Measurements from ENCODE around the gene NRG3. TPM values are rescaled to one million over a fixed set of nuclear protein-coding genes. Genes with fewer than 3 reads are reported as not detected.

NRG3 gene
- total and polyA plus RNA-seq, 2 of the 4 experiments (the other 2 are of a cell fraction) = not detected

DNA sequence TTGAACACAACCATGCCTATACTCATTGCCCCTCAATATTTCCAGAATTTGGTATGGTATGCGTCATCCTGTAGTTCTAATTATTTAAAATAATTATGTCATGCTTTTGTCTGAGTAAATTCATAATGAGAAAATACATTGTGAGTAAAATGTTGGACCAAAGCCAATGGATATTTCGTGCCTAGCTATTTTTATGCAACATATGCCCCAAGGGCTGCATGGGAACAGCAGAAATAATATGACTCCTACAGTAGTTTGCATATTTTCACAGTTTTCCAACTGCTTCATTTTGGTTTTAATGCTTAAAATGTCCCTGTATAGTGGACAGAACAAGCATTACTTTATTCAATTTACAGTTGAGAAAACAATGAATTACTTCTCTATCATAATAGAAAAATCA is 1148.7 kb downstream of the NRG3 start:
- Histone ChIP-seq H4K91ac (ENCODE audit: insufficient read depth, low read depth, low read length) (no peak overlapping the region), H3K56ac (ENCODE audit: extremely low read depth, insufficient read depth, low read length) (no peak overlapping the region), H3K27ac (ENCODE audit: insufficient read depth, low read length) (no peak overlapping the region), H2AK5ac (ENCODE audit: low read depth, low read length) (no peak overlapping the region), H3K4me2 (ENCODE audit: low read depth, low read length) (no peak overlapping the region), H3K4ac (ENCODE audit: low read depth, low read length) (no peak overlapping the region), H4K20me1 (ENCODE audit: insufficient read depth, low read length) (no peaks in the 10 kb centered on the region), H3K14ac (replicated peaks; ENCODE audit: low read depth, low read length) (no peak overlapping the region), H3K9ac (ENCODE audit: low read depth, low read length) (no peak overlapping the region), H2BK15ac (ENCODE audit: low read depth, low read length) (no peak overlapping the region), H3K9me1 (ENCODE audit: insufficient read depth, low read length) (no peaks in the 10 kb centered on the region), H3K4me1 (ENCODE audit: control insufficient read depth, insufficient read depth, low read length) (no peaks in the 10 kb centered on the region), H2BK120ac (ENCODE audit: low read depth, low read length) (no peak overlapping the region), H2BK20ac (ENCODE audit: low read depth, low read length) (no peak overlapping the region), H4K8ac (ENCODE audit: low read depth in 2 of 2, low read length in 2 of 2) (no peak overlapping the region), H3K27me3 (ENCODE audit: control insufficient read depth, insufficient read depth, low read length) (no peaks in the 10 kb centered on the region), H4K5ac (ENCODE audit: low read depth, low read length) (no peak overlapping the region), H3K9me3 (ENCODE audit: control insufficient read depth, insufficient read depth, low read length) (peaks cover 2% of the 10 kb centered on the region; the same call in 1 of the 2 replicates), H2AK9ac (replicated peaks; ENCODE audit: low read depth, low read length, poor library complexity) (no peak overlapping the region), H3K79me1 (ENCODE audit: low read depth in 1 of 2, low read length in 2 of 2) (no peaks in the 10 kb centered on the region), H2AFZ (replicated peaks; ENCODE audit: low read length, poor library complexity) (no peak overlapping the region), H3K23ac (ENCODE audit: low read depth, low read length) (no peak overlapping the region), H3K18ac (ENCODE audit: low read depth, low read length) (no peak overlapping the region), H3K4me3 (ENCODE audit: insufficient read depth, low read depth, low read length) (no peak overlapping the region), H3K36me3 (ENCODE audit: control insufficient read depth, insufficient read depth, low read length) (no peaks in the 10 kb centered on the region), H2BK5ac (ENCODE audit: low read depth, low read length, poor library complexity, severe bottlenecking) (no peak overlapping the region)
- intact Hi-C loops (cut with micrococcal nuclease) (no loop called here), in situ Hi-C loops (cut with MboI; ENCODE audit: low sequenced_read_pairs) (no loop called here), dilution Hi-C loops (cut with HindIII; ENCODE audit: low sequenced_read_pairs, unreplicated experiment) (no loop called here)
- ChIA-PET POLR2A (ENCODE audit: unreplicated experiment) (no interaction called here), CTCF (no interaction called here)
- TF ChIP-seq POLR2A (IDR thresholded peaks at IDR 0.05; ENCODE audit: low read depth, low read length) = no peak
- no peak for TF ChIP-seq FOS (IDR thresholded peaks at IDR 0.05; ENCODE audit: low read depth, low read length)
- TF ChIP-seq USF2 (IDR thresholded peaks at IDR 0.05; ENCODE audit: low read depth, low read length) = no peak
- TF ChIP-seq NFE2L2 (IDR thresholded peaks at IDR 0.05; ENCODE audit: low read depth, low read length) = no peak
- no peak for TF ChIP-seq CHD1 (IDR thresholded peaks at IDR 0.05; ENCODE audit: low read depth, low read length)
- no peak for TF ChIP-seq RAD21 (IDR thresholded peaks at IDR 0.05; ENCODE audit: low read length)
- DNase-seq (no peak), ATAC-seq (ENCODE audit: low read depth) (no peak)
- no CpG with 5 or more reads among the region's 2 CpGs for WGBS, 2 experiments (ENCODE audit: extremely low coverage in 2 of 2, insufficient read length in 1 of 2)
- BruUV-seq (replicated peaks) = no TSS peak

Small RNA genes lying within 50 kb of the gene (microRNA-seq; reads per million reads assigned to microRNA genes)
- not detected for gene RNU6-441P (ENCODE audit: insufficient read depth, insufficient read length)

Small RNA genes lying within 50 kb of the gene (small RNA-seq; reads per million reads assigned to genes)
- gene RNU6-441P = 0 to 0.60 (median 0) reads per million in 5 experiments

Data from IMR-90 (cell line).